OCI-LY7 (cell line): ENCODE results near the gene RHOT1.
"Not testable (repeated sequence)": the region's sequence is repeated elsewhere in the genome, so short reads cannot be mapped to it uniquely, and the experiment has no call there.

Experiments
- CTCF ChIP-seq: fragments of 200-600 bp; sonication (generic); conservative IDR thresholded peaks from 2 replicates; pipeline ENCODE4 v1.5.1; 2014; ENCODE audit warnings: mild to moderate bottlenecking, antibody characterized with exemption, low read length, moderate library complexity, mixed read lengths
- EZH2phosphoT487 ChIP-seq: fragments of 200-600 bp; sonication (generic); IDR thresholded peaks from 2 replicates; pipeline ENCODE4 v1.6.1; 2018; ENCODE audit warnings: low read depth, borderline replicate concordance, mild to moderate bottlenecking, mixed run types, antibody characterized with exemption, low read length, moderate library complexity, mixed read lengths

GRCh38 chr17:32139504-32139903 lies 2.8 kb upstream of the RHOT1 start:
- TF ChIP-seq CTCF, EZH2phosphoT487: not testable (repeated sequence)
